Esophagus muscularis mucosa (tissue), 4 donors: ENCODE measurements around the gene DENND2C. TPM values are rescaled to one million over a fixed set of nuclear protein-coding genes. Genes with fewer than 3 reads are reported as not detected.

Source experiments
- DNase-seq: peaks from one replicate; pipeline ENCODE4 v3.0.0-alpha.2; 2017; ENCODE audit errors: extremely low spot score
- H3K27ac ChIP-seq, 4 donors: fragments of 200-600 bp; sonication (generic); replicated peaks in 1 of 4; 1 replicate in 3 of 4; 2 replicates in 1 of 4; pipeline ENCODE4 v1.5.1; 2016 to 2019; ENCODE audit warnings: mild to moderate bottlenecking in 1 of 4
- H3K27me3 ChIP-seq, 4 donors: fragments of 200-600 bp; sonication (generic); one replicate each; pipeline versions ENCODE4 v1.5.1 to v1.6.0; 2016 to 2019
- H3K36me3 ChIP-seq, 4 donors: fragments of 200-600 bp; sonication (generic); one replicate each; pipeline ENCODE4 v1.5.1; 2016 to 2019
- H3K4me1 ChIP-seq, 4 donors: fragments of 200-600 bp; sonication (generic); one replicate each; pipeline ENCODE4 v1.5.1; 2016 to 2019
- H3K4me3 ChIP-seq, 4 donors: fragments of 200-600 bp; sonication (generic); 1 replicate in 2 of 4; 2 replicates in 2 of 4; pipeline ENCODE4 v1.5.1; 2016 to 2019; ENCODE audit warnings: mild to moderate bottlenecking in 4 of 4, moderate library complexity in 1 of 4
- H3K9me3 ChIP-seq, 4 donors: fragments of 200-600 bp; sonication (generic); 1 replicate in 3 of 4; 2 replicates in 1 of 4; pipeline ENCODE4 v1.5.1; 2016 to 2019
- EP300 ChIP-seq: sonication (generic); formaldehyde crosslinking; IDR thresholded peaks from one replicate; pipeline ENCODE4 v1.6.1; 2017; ENCODE audit warnings: antibody characterized with exemption
- POLR2A ChIP-seq: fragments of 450-650 bp; IDR thresholded peaks from one replicate; pipeline ENCODE4 v1.6.1; 2017; ENCODE audit warnings: antibody characterized with exemption, moderate library complexity, mild to moderate bottlenecking, low read depth
- POLR2AphosphoS5 ChIP-seq, 2 donors: sonication (generic); formaldehyde crosslinking; IDR thresholded peaks; one replicate each; pipeline ENCODE4 v1.6.1; 2017; ENCODE audit warnings: antibody characterized with exemption in 2 of 2
- WGBS: methylation state at CpG from one replicate; pipeline ENCODE4 v1.1.5; 2018; 5-methylcytosine and 5-hydroxymethylcytosine counted together
- intact Hi-C: fragments of 100-400 bp; cut with DNase I; formaldehyde crosslinking; loops from one replicate; pipeline ENCODE4 v1.15.1; 2023
- total RNA-seq, 4 donors: library from RNA; depleted of rRNA; stranded (reverse); fragments of >200 nt; gene quantifications; one replicate each; pipeline versions ENCODE4 v1.1.0 to v1.2.1, GENCODE V29; 2016
- TF ChIP-seq, protein P1 (sequence below), 3 experiments: fragments of 200-600 bp in 2 of 3; fragments of 450-650 bp in 1 of 3; sonication (generic) in 2 of 3; IDR thresholded peaks; one replicate each; pipeline ENCODE4 v1.5.1; 2017 to 2019; ENCODE audit warnings: antibody characterized with exemption in 3 of 3, mild to moderate bottlenecking in 2 of 3, moderate library complexity in 1 of 3

DENND2C gene
- total RNA-seq, 4 donors from 2014 or later: 1.2 to 2.5 (median 2.0) TPM

DNA sequence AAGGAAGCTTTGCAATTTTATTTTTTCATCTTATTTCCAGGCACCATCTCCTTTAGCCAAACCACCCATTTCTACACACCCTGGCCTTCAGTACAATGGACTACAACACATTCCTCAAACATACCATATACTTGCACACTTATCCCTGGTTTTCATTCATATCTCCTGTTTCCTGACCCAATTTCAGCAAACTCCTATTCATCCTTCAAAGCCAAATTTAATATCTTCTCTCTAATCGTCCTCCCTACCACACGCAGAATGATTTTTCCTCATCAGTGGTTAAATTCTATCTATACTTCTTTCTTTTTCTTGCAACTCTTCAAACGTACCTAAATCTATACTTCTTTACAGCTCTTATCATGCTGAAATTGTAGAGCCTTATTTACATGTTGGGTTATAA, 2.9 kb downstream of the DENND2C start:
- H3K27ac ChIP-seq: no peak overlapping the region
- intact Hi-C loops: no loop called here
- no peak overlapping the region for H3K4me3 ChIP-seq
- H3K36me3 ChIP-seq: no peaks in the 10 kb centered on the region
- no peaks in the 10 kb centered on the region for H3K27me3 ChIP-seq
- peaks cover 0 to 18% (median 14%) of the 10 kb centered on the region in 4 donors for H3K4me1 ChIP-seq
- H3K9me3 ChIP-seq: no peaks in the 10 kb centered on the region
- TF ChIP-seq POLR2A: no peak
- no peak for TF ChIP-seq POLR2AphosphoS5 (IDR thresholded peaks at IDR 0.05)
- TF ChIP-seq, protein P1, sequence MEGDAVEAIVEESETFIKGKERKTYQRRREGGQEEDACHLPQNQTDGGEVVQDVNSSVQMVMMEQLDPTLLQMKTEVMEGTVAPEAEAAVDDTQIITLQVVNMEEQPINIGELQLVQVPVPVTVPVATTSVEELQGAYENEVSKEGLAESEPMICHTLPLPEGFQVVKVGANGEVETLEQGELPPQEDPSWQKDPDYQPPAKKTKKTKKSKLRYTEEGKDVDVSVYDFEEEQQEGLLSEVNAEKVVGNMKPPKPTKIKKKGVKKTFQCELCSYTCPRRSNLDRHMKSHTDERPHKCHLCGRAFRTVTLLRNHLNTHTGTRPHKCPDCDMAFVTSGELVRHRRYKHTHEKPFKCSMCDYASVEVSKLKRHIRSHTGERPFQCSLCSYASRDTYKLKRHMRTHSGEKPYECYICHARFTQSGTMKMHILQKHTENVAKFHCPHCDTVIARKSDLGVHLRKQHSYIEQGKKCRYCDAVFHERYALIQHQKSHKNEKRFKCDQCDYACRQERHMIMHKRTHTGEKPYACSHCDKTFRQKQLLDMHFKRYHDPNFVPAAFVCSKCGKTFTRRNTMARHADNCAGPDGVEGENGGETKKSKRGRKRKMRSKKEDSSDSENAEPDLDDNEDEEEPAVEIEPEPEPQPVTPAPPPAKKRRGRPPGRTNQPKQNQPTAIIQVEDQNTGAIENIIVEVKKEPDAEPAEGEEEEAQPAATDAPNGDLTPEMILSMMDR (IDR thresholded peaks at IDR 0.05): no peak
- TF ChIP-seq EP300: no peak
- WGBS: 90% methylated on average over 3 of the region's 3 CpGs
- no peak for DNase-seq

DNA sequence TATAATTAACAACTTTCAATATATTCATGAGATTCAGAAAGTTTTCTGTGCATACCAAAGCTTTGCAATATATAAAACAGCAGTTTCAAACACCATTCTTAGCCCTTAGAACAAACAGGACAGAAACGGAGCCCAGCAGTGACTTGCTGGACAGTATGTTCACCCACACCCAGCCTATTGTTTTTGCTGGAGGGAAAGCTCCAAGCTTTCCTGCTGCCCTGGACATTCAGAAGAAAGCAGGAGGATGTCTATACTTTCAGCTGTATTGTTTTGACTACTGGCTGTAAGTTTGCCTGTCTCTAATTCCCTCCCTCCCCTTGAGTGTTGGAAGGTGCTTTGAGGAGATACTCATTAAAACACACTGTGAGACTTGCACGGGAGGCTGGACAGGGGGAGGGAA, 9.6 kb downstream of the DENND2C start:
- intact Hi-C loops: no loop called here

DNA sequence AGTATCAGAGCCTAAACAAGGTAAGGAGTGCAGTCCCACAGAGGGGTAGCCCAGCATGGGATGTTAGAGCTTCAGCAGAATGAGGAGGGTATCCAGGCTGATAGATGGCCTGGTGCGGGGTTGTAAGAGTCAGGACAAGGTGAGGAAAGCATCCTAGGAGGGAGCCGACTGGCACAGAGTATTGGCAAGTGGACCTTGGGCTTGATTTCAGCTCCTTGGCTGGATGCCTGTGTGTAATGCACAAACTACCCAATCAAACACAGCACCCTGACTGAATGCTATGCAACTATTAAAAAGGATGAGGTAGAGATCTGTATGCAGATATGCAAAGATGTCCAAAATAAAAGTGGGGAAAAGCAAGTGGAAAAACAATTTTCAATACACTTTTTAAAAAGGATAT, 18.0 kb downstream of the DENND2C start:
- WGBS: 73% methylated on average over 2 of the region's 2 CpGs
- no peak for DNase-seq
- Histone ChIP-seq H3K27me3 (no peaks in the 10 kb centered on the region), H3K4me1 (no peaks in the 10 kb centered on the region), H3K9me3 (no peaks in the 10 kb centered on the region), H3K4me3 (no peak overlapping the region), H3K36me3 (no peaks in the 10 kb centered on the region), H3K27ac (no peak overlapping the region)
- TF ChIP-seq POLR2AphosphoS5 (IDR thresholded peaks at IDR 0.05) (no peak), POLR2A (no peak), EP300 (no peak)
- TF ChIP-seq, protein P1 (IDR thresholded peaks at IDR 0.05): no peak
- intact Hi-C loops: no loop called here

More for the DNA sequence above, 9.6 kb downstream of the DENND2C start:
- H3K27me3 ChIP-seq: no peaks in the 10 kb centered on the region
- H3K27ac ChIP-seq: no peak overlapping the region
- no peak for DNase-seq
- no peaks in the 10 kb centered on the region for H3K36me3 ChIP-seq
- no peaks in the 10 kb centered on the region for H3K4me1 ChIP-seq
- H3K4me3 ChIP-seq: no peak overlapping the region
- no peaks in the 10 kb centered on the region for H3K9me3 ChIP-seq
- WGBS: 45% methylated on average over 2 of the region's 2 CpGs
- TF ChIP-seq POLR2A (no peak), POLR2AphosphoS5 (IDR thresholded peaks at IDR 0.05) (no peak), EP300 (no peak)
- TF ChIP-seq, protein P1 (IDR thresholded peaks at IDR 0.05): no peak

DNA sequence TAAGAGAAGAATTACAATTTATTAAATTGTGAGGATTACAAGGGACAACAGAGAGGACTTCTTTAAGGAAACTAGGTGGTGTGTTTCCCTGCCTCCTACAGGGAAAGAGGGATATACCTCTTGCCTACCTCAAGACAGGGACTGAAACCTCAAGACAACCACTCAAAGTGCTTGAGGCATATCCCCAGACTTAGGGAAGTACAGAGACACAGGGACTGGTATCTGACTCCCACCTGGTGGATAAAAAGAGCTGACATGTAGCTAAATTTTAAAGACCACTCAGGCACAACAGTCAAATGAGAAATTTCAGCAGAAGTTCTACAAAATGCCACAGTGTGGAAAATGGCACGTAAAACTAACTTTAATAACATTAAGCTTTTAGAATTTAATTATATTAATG, 21.3 kb downstream of the DENND2C start:
- 90% methylated on average over 1 of the region's 1 CpG for WGBS
- Histone ChIP-seq H3K4me1 (no peaks in the 10 kb centered on the region), H3K27ac (no peak overlapping the region), H3K4me3 (no peak overlapping the region), H3K27me3 (no peaks in the 10 kb centered on the region), H3K36me3 (no peaks in the 10 kb centered on the region), H3K9me3 (no peaks in the 10 kb centered on the region)
- TF ChIP-seq EP300 (no peak), POLR2A (no peak), POLR2AphosphoS5 (IDR thresholded peaks at IDR 0.05) (no peak)
- TF ChIP-seq, protein P1 (IDR thresholded peaks at IDR 0.05): no peak
- intact Hi-C loops: no loop called here
- DNase-seq: no peak

DNA sequence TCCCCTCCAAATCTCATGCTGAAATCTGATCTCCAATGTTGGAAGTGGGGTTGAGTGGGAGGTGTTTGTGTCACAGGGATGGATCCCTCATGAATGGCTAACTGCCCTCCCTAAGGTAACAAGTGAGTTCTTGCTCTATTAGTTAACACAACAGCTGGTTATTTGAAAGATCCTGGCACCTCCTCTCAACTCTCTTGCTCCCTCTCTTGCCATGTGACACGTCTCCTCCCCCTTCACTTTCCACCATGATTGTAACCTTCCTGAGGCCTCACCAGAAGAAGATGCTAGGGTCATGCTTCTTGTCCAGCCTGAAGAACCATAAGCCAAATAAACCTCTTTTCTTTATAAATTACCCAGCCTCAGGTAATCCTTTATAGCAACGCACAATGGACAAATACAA, 28.5 kb downstream of the DENND2C start:
- DNase-seq: no peak
- 82% methylated on average over 2 of the region's 2 CpGs for WGBS
- Histone ChIP-seq H3K4me1 (no peaks in the 10 kb centered on the region), H3K27me3 (no peaks in the 10 kb centered on the region), H3K36me3 (no peaks in the 10 kb centered on the region), H3K27ac (no peak overlapping the region), H3K9me3 (no peaks in the 10 kb centered on the region), H3K4me3 (no peak overlapping the region)
- no peak for TF ChIP-seq POLR2A
- intact Hi-C loops: no loop called here
